AG04449 (cell line): Measurements from ENCODE around the gene HTR2A.

Experiments used
- CTCF ChIA-PET: fragments of 350-600 bp; formaldehyde crosslinking; extraction: SDS; loops from one replicate; lab custom pipeline; 2021; ENCODE audit warnings: antibody characterized with exemption; lab: Yijun Ruan, JAX
- POLR2A ChIA-PET: fragments of 400-600, 350-600 bp; formaldehyde crosslinking; extraction: SDS; loops from one replicate; lab custom pipeline; 2020; ENCODE audit warnings: antibody characterized with exemption, inconsistent platforms; lab: Yijun Ruan, JAX
- DNase-seq: peaks from one replicate; pipeline ENCODE4 v3.0.0-alpha.2; 2010; ENCODE audit warnings: low read depth, low spot score
- H3K4me3 ChIP-seq: 2 replicates; pipeline ENCODE4 v1.5.1; 2011; ENCODE audit warnings: low read depth, mild to moderate bottlenecking, control low read depth, low read length
- CTCF ChIP-seq: IDR thresholded peaks from one replicate; pipeline ENCODE4 v1.5.1; 2011; ENCODE audit warnings: mild to moderate bottlenecking, moderate library complexity, low read length, control low read depth, inconsistent platforms; ENCODE audit not compliant: insufficient read depth; ENCODE audit errors: missing control alignments

HTR2A gene

GRCh38 chr13:46796515-46797474, 100.1 kb downstream of the HTR2A start, which contains the start of gene ESD:
TSS of gene ESD (minus strand) at chr13:46797161. CDS start at chr13:46791413, 5,748 bp downstream.
- CTCF ChIA-PET = no interaction called here
- POLR2A ChIA-PET = interaction anchor here (0.6 kb wide), 1 partner anchor 1122 kb away, joined by 3 read pairs; no protein-coding TSS in a partner anchor
- TF ChIP-seq CTCF = no peak
- peak within 1 kb of the TSS; percentile 90 for H3K4me3 ChIP-seq
- peak; percentile 38 for DNase-seq

GRCh38 chr13:46796129-46796514, 100.7 kb downstream of the HTR2A start:
- POLR2A ChIA-PET = interaction anchor here (0.6 kb wide), 1 partner anchor 1122 kb away, joined by 3 read pairs; no protein-coding TSS in a partner anchor

GRCh38 chr13:46795321-46795720, 101.5 kb downstream of the HTR2A start:
- ChIA-PET CTCF (interaction anchor here (0.9 kb wide), 1 partner anchor 31 kb away, joined by 3 read pairs; no protein-coding TSS in a partner anchor), POLR2A (no interaction called here)
- no peak overlapping the region for H3K4me3 ChIP-seq
- no peak for DNase-seq
- no peak for TF ChIP-seq CTCF

More at GRCh38 chr13:46796129-46796514, 100.7 kb downstream of the HTR2A start:
- no peak for TF ChIP-seq CTCF
- peak overlapping the region; percentile 90 for H3K4me3 ChIP-seq
- no peak for DNase-seq
- CTCF ChIA-PET = no interaction called here

GRCh38 chr13:46783504-46783903, 113.3 kb downstream of the HTR2A start:
- no peak overlapping the region for H3K4me3 ChIP-seq
- POLR2A ChIA-PET = no interaction called here
- DNase-seq = no peak
- TF ChIP-seq CTCF = no peak
- CTCF ChIA-PET = no interaction called here

GRCh38 chr13:46782691-46783090, 114.2 kb downstream of the HTR2A start:
- no peak for DNase-seq
- no peak for TF ChIP-seq CTCF
- ChIA-PET POLR2A (no interaction called here), CTCF (interaction anchor here (0.8 kb wide), 1 partner anchor 17 kb away, joined by 3 read pairs; no protein-coding TSS in a partner anchor)
- no peak overlapping the region for H3K4me3 ChIP-seq

- ChIA-PET CTCF (no interaction called here), POLR2A (no interaction called here)
- DNase-seq = no peak
- no peak for TF ChIP-seq CTCF
- H3K4me3 ChIP-seq = no peak overlapping the region
Measured at GRCh38 chr13:46782066-46782465, 114.8 kb downstream of the HTR2A start.
